Transverse colon (tissue), 4 donors: ENCODE results near the gene USP8. TPM values are rescaled to one million over a fixed set of nuclear protein-coding genes. Genes with fewer than 3 reads are reported as not detected.
"Not testable (repeated sequence)": the region's sequence is repeated elsewhere in the genome, so short reads cannot be mapped to it uniquely, and the experiment has no call there.

Experiments used
- DNase-seq: peaks from one replicate; pipeline ENCODE4 v3.0.0-alpha.2; 2019
- H3K27ac ChIP-seq, 4 donors: fragments of 200-600 bp; sonication (generic); 2 replicates each; pipeline ENCODE4 v1.5.1; 2016 to 2018; ENCODE audit warnings: inconsistent platforms in 4 of 4
- H3K27me3 ChIP-seq: fragments of 200-600 bp; sonication (generic); 2 replicates; pipeline ENCODE4 v1.5.1; 2017; ENCODE audit warnings: inconsistent platforms
- H3K36me3 ChIP-seq, 4 donors: fragments of 200-600 bp; sonication (generic); 2 replicates each; pipeline ENCODE4 v1.5.1; 2017 to 2019; ENCODE audit warnings: inconsistent platforms in 4 of 4
- H3K4me1 ChIP-seq, 4 donors: fragments of 200-600 bp; sonication (generic); 2 replicates each; pipeline ENCODE4 v1.5.1; 2017 to 2020; ENCODE audit warnings: inconsistent platforms in 4 of 4
- H3K4me3 ChIP-seq, 4 donors: fragments of 200-600 bp; sonication (generic); 1 replicate in 1 of 4; 2 replicates in 3 of 4; pipeline versions ENCODE4 v1.5.1 to v1.6.1; 2017 to 2019; ENCODE audit warnings: inconsistent platforms in 4 of 4
- H3K9me3 ChIP-seq, 2 donors: fragments of 200-600 bp; sonication (generic); 2 replicates each; pipeline ENCODE4 v1.5.1; 2017 to 2019; ENCODE audit warnings: inconsistent platforms in 2 of 2
- CTCF ChIP-seq, 5 experiments: fragments of 200-600 bp in 3 of 5; fragments of 450-650 bp in 2 of 5; sonication (generic) in 3 of 5; IDR thresholded peaks; 1 replicate in 2 of 5; 2 replicates in 3 of 5; pipeline ENCODE4 v1.5.1; 2016 to 2017; ENCODE audit warnings: antibody characterized with exemption in 5 of 5, inconsistent platforms in 3 of 5, mild to moderate bottlenecking in 2 of 5, moderate library complexity in 1 of 5
- EP300 ChIP-seq: sonication (generic); formaldehyde crosslinking; IDR thresholded peaks from one replicate; pipeline ENCODE4 v1.6.1; 2017; ENCODE audit warnings: antibody characterized with exemption, low read depth
- POLR2A ChIP-seq: fragments of 450-650 bp; IDR thresholded peaks from one replicate; pipeline ENCODE4 v1.6.1; 2016; ENCODE audit warnings: antibody characterized with exemption, mild to moderate bottlenecking, moderate library complexity
- POLR2AphosphoS5 ChIP-seq, 3 donors: sonication (generic); formaldehyde crosslinking; IDR thresholded peaks; one replicate each; pipeline ENCODE4 v1.6.1; 2016; ENCODE audit warnings: antibody characterized with exemption in 3 of 3
- WGBS, 2 donors: methylation state at CpG; one replicate each; pipeline ENCODE4 v1.1.5; 2018; ENCODE audit warnings: low coverage in 1 of 2; 5-methylcytosine and 5-hydroxymethylcytosine counted together
- in situ Hi-C, 4 donors: fragments of 200-750 bp; cut with MboI; loops; one replicate each; pipeline versions ENCODE4 v1.15.0 to v1.15.1; 2017; ENCODE audit warnings: low sequenced_read_pairs in 3 of 4, low pct_ligation_motif_present in 1 of 4, low pct_unique_long_range_greater_than_20kb in 1 of 4
- intact Hi-C: fragments of 100-400 bp; cut with DNase I; formaldehyde crosslinking; loops from one replicate; pipeline ENCODE4 v1.15.1; 2023; ENCODE audit warnings: low total_unique reads
- total RNA-seq, 4 donors: library from RNA; depleted of rRNA; stranded (reverse); fragments of >200 nt; gene quantifications; one replicate each; pipeline ENCODE4 v1.1.0, GENCODE V29; 2016

USP8 gene
- total RNA-seq, 4 donors from 2014 or later, result 17.9 to 102 (median 68.9) TPM

DNA sequence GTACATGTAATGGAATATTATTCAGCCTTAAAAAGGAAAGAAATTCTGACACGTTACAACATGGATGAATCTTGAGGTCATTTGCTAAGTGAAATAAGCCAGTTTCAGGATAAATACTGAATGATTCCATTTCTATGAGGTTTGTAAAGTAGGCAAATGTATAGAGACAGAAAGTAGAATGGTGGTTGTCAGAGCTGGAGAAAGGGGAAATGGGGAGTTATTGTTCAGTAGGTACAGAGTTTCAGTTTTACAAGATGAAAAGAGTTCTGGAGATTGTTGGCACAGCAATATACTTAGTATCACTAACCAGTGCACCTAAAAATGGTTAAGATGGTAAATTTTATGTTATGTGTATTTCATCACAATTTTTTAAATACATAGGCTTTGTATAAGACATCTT, 60.6 kb downstream of the USP8 start:
- TF ChIP-seq EP300 (no peak), POLR2AphosphoS5 (IDR thresholded peaks at IDR 0.05) (no peak), CTCF (IDR thresholded peaks at IDR 0.05) (no peak), POLR2A (no peak)
- H3K4me1 ChIP-seq, result no peaks in the 10 kb centered on the region
- DNase-seq, result no peak
- in situ Hi-C loops (no loop called here), intact Hi-C loops (no loop called here)
- 77 to 100% methylated on average over 1 of the region's 1 CpG for WGBS, 2 donors
- H3K27me3 ChIP-seq, result no peaks in the 10 kb centered on the region
- H3K27ac ChIP-seq, result no peak overlapping the region
- H3K36me3 ChIP-seq, result peaks cover 0 to 75% (median 21%) of the 10 kb centered on the region in 4 donors
- H3K9me3 ChIP-seq, result no peaks in the 10 kb centered on the region
- H3K4me3 ChIP-seq, result no peak overlapping the region

DNA sequence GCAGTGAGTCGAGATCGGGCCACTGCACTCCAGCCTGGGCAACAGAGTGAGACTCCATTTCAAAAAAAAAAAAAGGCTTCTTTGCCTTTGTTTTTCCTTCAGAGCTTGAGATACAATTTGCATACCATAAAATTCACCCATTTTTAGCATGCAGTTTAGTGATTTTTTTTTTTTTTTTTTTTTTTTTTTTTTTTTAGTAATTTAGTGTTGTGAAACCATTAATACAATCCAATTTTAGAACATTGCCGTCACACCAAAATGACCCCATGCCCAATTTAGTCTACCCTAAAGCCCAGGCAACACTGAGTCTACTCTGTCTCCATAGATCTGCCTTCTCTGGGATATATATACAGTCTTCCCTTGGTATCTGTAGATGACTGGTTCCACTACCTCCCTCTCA, 61.2 kb downstream of the USP8 start:
- no peak for TF ChIP-seq CTCF (IDR thresholded peaks at IDR 0.05)
- TF ChIP-seq POLR2A, result no peak
- TF ChIP-seq EP300, result no peak
- no peak for TF ChIP-seq POLR2AphosphoS5 (IDR thresholded peaks at IDR 0.05)
- H3K4me3 ChIP-seq, result no peak overlapping the region
- H3K27me3 ChIP-seq, result no peaks in the 10 kb centered on the region
- intact Hi-C loops (no loop called here), in situ Hi-C loops (no loop called here)
- no peaks in the 10 kb centered on the region for H3K4me1 ChIP-seq
- peaks cover 0 to 75% (median 23%) of the 10 kb centered on the region in 4 donors for H3K36me3 ChIP-seq
- DNase-seq, result no peak
- WGBS, 2 donors, result 79 to 100% methylated on average over 2 to 3 of the region's 3 CpGs
- H3K9me3 ChIP-seq, result no peaks in the 10 kb centered on the region
- H3K27ac ChIP-seq, result no peak overlapping the region

- in situ Hi-C loops (no loop called here), intact Hi-C loops (no loop called here)
- Histone ChIP-seq H3K4me1 (no peaks in the 10 kb centered on the region), H3K27ac (no peak overlapping the region), H3K9me3 (no peaks in the 10 kb centered on the region), H3K27me3 (no peaks in the 10 kb centered on the region), H3K4me3 (no peak overlapping the region), H3K36me3 (peaks cover 0 to 81% (median 27%) of the 10 kb centered on the region in 4 donors)
- TF ChIP-seq POLR2A (no peak), EP300 (no peak), POLR2AphosphoS5 (IDR thresholded peaks at IDR 0.05) (no peak), CTCF (IDR thresholded peaks at IDR 0.05) (no peak)
- DNase-seq, result no peak
These were observed 63.1 kb downstream of the USP8 start for GRCh38 chr15:50487287-50487686.

DNA sequence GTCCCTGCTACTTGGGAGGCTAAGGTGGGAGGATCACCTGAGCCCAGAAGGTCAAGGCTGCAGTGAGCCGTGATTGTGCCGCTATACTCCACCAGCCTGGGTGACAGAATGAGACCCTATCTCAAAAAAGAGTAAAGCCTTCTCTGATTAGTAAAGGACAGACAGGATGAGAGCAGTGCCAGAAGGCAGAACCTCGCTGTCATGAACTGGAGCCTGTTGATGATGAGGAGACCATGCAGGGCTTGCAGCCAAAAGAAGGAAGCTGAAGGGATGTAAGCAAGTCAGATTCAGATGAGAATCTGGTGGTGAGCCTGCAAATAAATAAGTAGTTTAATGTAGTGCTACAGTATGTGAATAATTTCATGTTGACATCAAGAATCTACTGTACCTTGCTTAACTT, 69.4 kb downstream of the USP8 start:
- in situ Hi-C loops, result no loop called here
- no peaks in the 10 kb centered on the region for H3K27me3 ChIP-seq
- intact Hi-C loops, result no loop called here
- no peak for DNase-seq
- H3K4me1 ChIP-seq, result no peaks in the 10 kb centered on the region
- no peak overlapping the region for H3K27ac ChIP-seq
- WGBS, 2 donors, result 95 to 100% methylated on average over 1 to 3 of the region's 3 CpGs
- H3K36me3 ChIP-seq, result peaks cover 0 to 83% (median 40%) of the 10 kb centered on the region in 4 donors
- H3K4me3 ChIP-seq, result no peak overlapping the region
- H3K9me3 ChIP-seq, result no peaks in the 10 kb centered on the region
- TF ChIP-seq POLR2AphosphoS5 (IDR thresholded peaks at IDR 0.05) (no peak), EP300 (no peak), POLR2A (no peak), CTCF (IDR thresholded peaks at IDR 0.05) (no peak)

GRCh38 chr15:50494547-50494946, 70.3 kb downstream of the USP8 start:
- H3K27me3 ChIP-seq, intact Hi-C loops, H3K4me1 ChIP-seq, in situ Hi-C loops, H3K27ac ChIP-seq, H3K9me3 ChIP-seq, H3K4me3 ChIP-seq, DNase-seq: not testable (repeated sequence)
- peaks cover 0 to 88% (median 41%) of the 10 kb centered on the region in 4 donors for H3K36me3 ChIP-seq
- 80 to 93% methylated on average over 2 of the region's 2 CpGs for WGBS, 2 donors
